HG03066 (cell line): Measurements from ENCODE around the gene FAM110D.

ENCODE experiments used
- ATAC-seq: cut with Tn5 transposase; IDR thresholded peaks from one replicate; pipeline ENCODE4 v1.9.1; 2021; ENCODE audit warnings: low read depth; ENCODE audit not compliant: unreplicated experiment

The FAM110D gene

DNA sequence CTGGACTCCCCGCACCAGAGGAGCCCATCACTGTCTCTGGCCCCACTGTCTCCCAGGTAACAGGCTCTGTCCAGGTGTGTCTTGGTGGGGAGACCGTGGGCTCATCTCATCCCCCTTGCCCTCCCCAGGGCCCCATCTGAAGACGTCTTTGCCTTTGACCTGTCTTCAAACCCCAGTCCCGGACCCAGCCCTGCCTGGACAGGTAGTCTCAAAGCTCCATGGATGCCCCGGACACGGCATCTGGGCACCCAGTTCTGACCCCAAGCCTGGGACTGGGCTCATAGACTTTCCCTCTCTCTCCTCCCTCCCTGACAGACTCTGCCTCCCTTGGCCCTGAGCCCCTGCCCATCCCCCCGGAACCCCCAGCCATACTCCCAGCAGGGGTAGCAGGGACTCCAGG lies 25.2 kb downstream of the FAM110D start:
- ATAC-seq = no peak

- ATAC-seq = no peak
Observed at GRCh38 chr1:26184883-26185282, 26.0 kb downstream of the FAM110D start.

GRCh38 chr1:26187882-26188281 lies 29.0 kb downstream of the FAM110D start:
- ATAC-seq = no peak

GRCh38 chr1:26188477-26188876 lies 29.6 kb downstream of the FAM110D start:
- no peak for ATAC-seq

- ATAC-seq = no peak
Observed at GRCh38 chr1:26189331-26189730, 30.5 kb downstream of the FAM110D start.

GRCh38 chr1:26189751-26190275 lies 30.9 kb downstream of the FAM110D start:
- ATAC-seq = no peak

DNA sequence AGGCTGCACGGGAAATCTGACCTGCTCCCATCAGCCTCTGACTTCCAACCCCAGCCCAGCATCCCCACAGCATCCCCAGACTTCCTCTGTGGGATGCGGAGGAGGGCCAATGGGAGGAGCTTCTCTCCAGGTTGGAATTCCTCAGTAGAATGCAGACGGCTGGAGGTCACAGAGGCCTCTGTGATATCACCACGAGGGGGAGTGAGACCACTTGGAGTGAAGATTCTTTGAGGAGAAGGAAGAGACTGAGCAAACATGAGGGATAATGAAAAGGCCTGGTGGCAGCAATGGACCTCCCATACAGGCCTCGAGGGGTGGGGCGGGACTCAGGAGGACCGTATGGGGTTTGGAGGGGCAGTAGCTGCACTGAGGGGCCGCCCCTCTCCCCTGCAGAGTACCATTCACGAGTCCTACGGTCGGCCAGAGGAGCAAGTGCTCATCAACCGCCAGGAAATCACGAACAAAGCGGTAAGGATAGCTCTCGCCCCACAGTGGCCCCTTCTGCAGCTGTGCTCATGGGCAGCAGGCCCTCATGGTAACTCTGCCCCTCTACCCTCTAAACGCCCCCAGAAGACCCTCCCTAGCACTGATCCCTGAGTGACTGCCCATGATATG lies 31.6 kb downstream of the FAM110D start, which contains the start of gene CATSPER4:
Gene CATSPER4 (plus strand): TSS at position 230 of the 615 bp plus-strand sequence. CDS start 26 bp downstream, at position 256.
- no peak for ATAC-seq

DNA sequence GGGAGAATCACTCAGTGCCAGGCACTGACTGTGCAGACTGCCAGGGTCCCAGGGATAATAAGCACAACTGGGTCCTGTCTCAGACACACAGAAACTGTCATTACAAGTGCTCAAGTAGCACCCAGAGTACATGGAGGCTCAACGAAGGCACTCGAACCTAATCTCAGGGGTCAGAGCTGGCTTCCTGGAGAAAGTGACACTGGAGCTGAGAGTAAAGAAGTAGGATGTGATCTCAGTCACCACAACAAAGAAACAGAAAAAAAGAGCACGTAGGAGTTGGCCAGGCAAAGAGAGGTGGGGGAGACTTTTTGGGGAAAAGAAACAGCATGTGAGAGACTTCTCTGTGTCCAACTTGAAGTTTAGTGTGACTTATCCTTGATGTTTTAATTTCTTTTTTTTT lies 32.9 kb downstream of the FAM110D start:
- no peak for ATAC-seq

- ATAC-seq = no peak
Observed at GRCh38 chr1:26195805-26196204, 36.9 kb downstream of the FAM110D start.

GRCh38 chr1:26197301-26197700 lies 38.4 kb downstream of the FAM110D start:
- no peak for ATAC-seq

DNA sequence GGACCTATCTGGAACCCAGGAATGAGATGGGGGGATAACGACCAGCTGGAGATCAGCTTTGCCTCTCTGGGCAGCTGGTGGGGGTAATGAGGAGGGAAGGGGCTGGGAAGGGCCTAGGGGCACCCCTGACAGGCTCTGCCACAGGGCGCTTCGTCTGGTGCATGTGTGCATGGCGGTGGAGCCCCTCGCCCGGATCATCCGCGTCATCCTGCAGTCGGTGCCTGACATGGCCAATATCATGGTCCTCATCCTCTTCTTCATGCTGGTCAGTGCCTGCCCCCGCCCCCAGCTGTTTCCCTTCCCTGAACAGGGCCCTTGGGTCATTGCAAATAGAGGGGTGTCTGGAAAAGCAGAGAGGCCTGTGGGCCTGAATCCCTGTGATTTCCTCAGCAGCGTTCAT lies 38.9 kb downstream of the FAM110D start:
- no peak for ATAC-seq

- ATAC-seq = no peak
Observed at GRCh38 chr1:26200413-26200812, 41.5 kb downstream of the FAM110D start.

DNA sequence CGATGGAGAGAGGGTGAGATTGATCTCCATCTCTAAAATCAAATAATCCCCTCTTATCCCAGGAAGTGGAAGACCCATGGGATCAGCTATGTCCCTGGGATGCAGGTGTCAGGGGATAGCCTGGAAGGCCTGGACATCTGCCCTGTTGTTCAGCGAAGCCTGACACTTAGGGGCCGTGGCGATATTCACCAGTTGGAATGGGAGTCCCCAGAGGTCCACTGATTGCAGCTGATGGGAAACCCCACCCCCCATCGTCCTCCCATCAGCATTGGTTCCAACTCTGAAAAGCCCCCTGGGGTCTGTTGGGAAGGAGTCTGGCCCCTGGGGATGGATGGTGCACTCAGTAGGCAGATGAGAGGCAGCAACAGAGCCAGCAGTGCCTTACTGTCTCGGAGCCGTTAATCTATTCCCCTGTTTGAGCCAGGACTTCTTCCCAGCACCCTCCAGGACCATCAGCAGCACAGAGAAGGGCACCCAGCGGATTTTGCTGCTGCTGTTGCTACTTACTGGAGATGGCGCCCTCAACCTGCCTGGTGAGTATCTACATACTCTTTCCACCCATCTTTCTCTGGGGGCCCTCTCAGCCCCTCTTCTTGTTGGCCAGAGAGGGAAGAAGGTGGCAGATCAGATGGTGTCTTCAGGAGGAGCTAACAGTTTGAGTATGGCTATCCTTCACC lies 44.9 kb downstream of the FAM110D start:
- ATAC-seq = no peak

DNA sequence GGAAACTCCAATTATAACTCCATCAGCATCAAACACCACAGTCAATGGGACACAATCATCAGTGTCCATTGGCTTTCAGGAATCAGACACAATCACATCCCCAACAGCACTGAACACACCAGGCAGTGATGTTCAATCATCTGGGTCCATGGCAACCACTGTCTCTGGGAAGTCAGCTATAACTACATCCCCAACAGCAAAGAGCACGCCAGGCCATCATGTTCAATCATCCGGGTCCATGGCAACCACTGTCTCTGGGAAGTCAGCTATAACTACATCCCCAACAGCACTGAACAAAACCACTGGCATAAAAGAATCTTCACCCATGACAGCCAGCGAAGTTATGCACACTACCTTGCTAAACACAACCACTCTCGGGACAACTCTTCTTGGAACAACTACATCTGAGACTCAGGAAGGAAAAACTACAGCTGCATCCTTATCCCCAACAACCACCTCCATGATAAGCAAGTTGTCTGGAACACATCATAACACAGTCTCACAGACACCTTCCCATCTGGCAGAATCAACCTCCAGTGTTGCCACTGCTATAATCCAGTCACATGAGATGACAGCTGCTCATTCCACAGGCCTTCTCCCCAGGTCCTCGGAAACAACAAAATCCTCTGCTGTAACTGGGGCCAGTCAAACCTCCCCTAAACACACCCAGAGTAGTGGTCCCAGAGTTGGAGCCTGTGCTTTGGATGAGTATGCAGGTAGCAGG lies 51.4 kb downstream of the FAM110D start:
- no peak for ATAC-seq

GRCh38 chr1:26212726-26213125 lies 53.8 kb downstream of the FAM110D start:
- ATAC-seq = no peak

DNA sequence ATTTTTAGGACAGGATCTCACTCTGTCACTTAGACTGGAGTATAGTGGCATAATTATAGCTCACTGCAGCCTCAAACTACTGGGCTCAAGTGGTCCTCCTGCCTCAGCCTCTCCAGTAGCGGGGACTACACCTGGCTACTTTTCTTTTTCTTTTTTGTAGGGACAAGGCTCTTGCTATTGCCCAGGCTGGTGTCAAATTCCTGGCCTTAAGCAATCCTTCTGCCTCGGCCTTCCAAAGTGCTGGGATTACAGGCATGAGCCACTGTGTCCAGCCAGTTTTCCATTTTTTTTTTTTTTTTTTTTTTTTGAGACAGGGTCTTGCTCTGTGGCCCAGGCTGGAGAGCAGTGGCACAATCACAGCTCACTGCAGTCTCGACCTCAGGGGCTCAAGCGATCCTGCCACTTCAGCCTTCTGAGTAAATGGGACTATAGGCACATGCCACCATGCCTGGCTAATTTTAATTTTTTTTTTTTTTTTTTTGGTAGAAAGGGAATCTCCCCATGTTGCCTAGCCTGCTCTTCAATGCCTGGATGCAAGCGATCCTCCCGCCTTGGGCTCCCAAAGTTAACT lies 54.5 kb downstream of the FAM110D start:
- no peak for ATAC-seq
